OCI-LY1 (cell line): ENCODE data around the gene RYR3.

Source experiments
- CTCF ChIP-seq: fragments of 200-600 bp; sonication (generic), shearing (Covaris generic); IDR thresholded peaks from 2 replicates; pipeline ENCODE4 v1.5.1; 2017; ENCODE audit warnings: mild to moderate bottlenecking, antibody characterized with exemption, low read length, moderate library complexity, mixed read lengths
- EZH2 ChIP-seq: fragments of 200-600 bp; sonication (generic), shearing (Covaris generic); IDR thresholded peaks from 2 replicates; pipeline ENCODE4 v1.8.0; 2017; ENCODE audit warnings: borderline replicate concordance, mixed run types, mild to moderate bottlenecking, antibody characterized with exemption, low read length, moderate library complexity, mixed read lengths

GRCh38 chr15:33377204-33377603 lies 66.4 kb downstream of the RYR3 start:
- no peak for TF ChIP-seq CTCF
- no peak for TF ChIP-seq EZH2
